ENCODE results near the gene LSP1.
A peak's percentile ranks its signal among the peaks of the same experiment; 100 is the strongest.

LSP1 gene

DNA sequence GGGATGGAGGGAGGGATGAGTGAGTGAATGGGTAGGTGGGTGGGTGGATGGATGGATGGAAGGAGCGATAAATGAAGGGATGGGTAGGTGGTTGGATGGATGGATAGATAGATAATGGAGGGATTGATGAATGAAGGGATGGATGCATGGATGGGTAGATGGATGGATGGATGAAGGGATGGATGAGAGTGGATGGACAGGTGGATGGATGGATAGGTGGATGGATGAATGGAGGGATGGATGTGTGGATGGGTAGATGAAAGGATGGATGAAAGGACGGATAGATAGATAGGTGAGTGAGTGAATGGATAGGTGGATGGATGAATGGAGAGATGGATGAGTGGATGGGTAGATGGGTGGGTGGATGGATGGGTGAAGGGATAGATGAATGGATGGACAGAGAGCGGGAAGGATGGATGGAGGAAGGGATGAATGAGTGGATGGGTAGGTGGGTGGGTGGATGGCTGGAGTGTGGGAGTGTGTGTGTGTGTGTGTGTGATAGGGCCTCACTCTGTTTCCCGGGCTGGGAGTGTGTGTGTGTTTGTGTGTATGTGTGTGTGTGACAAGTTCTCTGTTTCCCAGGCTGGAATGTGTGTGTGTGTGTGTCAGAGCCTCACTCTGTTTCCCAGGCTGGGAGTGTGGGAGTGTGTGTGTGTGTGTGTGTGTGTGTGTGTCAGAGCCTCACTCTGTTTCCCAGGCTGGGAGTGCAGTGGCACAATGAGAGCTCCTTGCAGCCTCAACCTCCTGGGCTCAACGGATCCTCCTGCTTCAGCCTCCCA is 40.9 kb downstream of the LSP1 start:
- no peak for DNase-seq

DNA sequence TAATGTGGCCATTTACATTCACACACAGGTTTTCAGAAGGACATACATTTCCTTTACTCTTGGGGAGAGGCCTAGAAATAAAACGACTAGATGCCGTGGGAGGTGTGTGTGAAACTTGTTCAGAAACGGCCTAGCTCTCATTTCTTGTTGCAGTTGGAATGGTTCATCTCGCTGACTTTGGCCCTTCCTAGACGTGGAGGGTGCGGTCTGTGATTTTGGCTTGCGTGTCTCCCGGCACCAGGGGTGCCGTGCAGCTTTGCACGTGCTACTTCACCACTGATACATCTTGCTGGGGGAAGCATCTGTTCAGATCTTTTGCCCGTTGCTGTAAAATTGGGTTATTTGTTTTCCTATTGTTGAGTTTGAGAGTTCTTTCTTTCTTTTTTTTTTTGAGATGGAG is 41.9 kb downstream of the LSP1 start:
- no peak for DNase-seq

DNA sequence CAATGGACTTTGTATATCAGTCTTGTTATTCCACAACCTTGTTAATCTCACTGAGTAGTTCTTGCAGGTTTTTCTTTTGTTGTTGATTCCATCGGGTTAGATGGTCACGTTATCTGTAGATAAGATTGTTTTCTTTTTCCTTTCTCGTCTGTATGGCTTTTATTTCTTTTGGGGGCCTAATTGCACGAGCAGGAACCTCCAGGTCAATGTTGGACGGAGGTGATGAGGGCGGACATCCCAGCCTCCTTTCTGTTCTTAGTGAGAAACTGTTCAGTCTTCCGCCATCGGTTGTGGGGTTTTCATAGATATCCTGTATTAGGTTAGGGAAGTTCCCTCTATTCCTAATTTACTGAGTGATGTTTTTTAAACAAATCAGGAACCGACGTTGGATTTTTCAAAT is 43.6 kb downstream of the LSP1 start:
- no peak for DNase-seq

DNA sequence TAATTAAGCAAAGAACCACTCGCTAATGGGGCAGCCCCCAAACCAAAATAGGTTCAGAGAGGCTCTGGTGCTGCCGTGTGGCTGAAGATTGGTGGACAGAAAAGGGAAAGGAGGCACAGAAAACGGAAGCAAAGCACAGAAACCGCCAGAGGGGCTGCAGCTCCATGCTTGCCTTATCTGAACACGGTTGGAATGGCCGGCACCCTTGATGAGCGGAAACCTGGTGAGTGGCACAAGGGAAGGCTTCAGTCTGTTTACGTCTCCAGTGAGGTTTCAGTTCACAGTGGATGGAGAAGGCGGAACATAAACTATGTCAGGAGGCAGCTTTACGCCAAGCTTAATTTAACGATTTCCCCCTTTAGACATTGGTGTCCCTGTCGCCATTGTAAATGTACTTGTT is 44.0 kb downstream of the LSP1 start:
- no peak for DNase-seq

DNA sequence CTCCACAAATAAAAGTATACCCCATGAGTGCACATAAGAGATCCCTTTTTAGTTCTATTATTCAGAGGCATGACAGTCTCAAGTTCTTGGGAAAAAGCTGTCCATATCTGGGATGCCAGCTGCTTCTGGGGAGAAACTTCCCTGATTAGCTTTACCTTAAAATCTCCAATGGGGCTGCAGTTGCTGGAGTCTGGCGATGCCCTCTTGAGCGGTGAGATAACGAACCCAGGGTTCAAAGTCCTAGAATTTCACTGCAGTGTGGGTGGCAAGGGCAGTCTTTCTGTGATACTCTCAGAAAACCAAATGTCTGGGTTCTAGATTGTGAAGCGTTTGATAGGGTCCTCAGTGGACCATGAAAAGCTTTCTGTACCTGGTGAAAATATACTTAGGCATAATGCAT is 46.2 kb downstream of the LSP1 start:
- no peak for DNase-seq

DNA sequence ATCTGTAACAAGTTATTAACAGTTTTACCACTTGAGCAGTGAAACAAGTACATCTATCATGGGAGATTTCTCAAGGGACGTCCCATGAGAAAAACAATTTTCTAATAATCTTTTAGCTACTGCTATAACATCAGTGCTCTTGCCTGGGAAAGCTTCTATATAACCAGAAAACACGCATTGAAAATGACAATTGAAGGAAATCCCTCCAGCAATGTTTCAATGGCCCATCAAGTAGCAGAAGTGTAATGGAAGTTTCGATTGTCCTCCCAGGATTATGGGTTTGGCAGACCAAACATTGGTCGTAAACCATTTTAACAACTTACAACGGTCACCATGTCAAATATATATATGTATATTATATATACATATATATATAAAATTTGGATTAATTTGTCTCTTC is 46.8 kb downstream of the LSP1 start:
- no peak for DNase-seq

DNA sequence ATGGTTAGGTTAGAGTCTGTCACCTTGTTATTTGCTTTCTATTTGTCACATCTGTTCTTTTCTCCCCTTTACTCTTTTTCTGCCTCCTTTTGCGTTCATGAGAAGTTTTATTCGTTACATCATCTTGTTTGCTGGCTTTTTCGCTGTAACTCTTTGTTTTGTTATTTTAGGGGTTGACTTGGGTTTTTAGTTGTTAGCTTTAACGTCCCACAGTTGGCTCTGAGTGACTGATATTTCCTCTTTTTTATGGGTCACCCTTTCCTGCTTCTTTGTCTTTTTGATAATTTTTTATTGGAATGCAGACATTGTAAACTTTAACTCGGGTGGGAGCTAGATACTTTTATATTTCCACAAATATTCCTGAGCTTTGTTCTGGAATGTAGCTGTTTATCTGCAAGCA is 53.3 kb downstream of the LSP1 start:
- no peak for DNase-seq

DNA sequence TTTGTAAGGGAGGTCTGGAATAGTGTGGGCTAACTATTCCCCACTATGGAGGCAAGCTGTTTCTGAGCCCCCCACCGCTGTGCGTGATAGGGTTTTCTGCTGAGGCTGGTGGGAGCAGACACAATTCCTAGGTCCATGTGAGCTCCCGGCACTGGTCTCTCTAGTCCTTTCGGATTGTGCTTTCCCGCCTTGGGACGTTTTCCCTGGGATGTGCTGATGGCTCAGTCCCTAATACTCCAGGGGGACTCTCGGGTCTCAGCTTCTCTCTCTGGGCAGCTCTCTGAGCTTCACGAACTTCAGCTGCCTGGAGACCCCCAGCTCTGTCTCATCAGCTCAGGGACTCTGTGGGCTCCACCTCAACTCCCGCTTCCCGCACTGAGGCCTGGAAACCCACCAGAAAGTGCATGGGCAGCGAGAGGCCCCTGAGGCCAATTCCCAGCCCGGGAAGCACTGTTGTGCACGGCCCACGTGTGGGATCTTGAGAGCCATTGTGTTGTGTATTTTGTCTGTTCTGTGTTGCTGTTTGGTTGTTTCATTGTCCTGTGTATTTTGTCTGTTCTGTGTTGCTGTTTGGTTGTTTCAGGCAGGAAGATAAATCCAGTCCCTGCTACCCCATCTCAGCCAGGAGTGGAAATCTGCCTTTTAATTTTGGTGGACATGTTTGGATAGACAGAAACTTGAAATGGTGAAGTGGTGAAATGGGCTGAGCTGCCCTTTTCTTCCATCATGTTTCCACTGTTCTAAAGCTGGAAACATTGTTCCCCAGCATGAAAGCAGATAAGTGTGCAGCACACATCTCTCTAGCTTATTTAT is 53.9 kb downstream of the LSP1 start:
- no peak for DNase-seq

DNA sequence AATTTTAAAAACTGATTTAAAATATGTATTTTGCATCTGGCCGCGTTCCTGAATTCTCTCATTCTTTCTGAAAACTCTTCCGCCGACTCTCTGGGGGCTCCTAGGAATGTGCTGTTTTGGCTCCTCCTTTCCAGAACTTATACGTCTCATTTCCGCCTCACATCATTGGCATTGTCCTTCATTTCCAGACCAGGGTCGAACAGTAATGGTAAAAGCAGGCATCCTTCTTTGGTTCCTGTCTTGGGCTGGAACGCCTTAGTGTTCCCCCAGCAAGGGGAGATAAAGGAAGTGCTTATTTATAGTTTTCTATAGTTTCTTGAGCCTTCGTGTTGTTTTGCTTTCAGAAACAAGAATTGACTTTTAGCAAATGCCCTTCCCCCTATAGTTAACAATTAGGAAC is 55.7 kb downstream of the LSP1 start:
- peak; percentile 73 for DNase-seq

DNA sequence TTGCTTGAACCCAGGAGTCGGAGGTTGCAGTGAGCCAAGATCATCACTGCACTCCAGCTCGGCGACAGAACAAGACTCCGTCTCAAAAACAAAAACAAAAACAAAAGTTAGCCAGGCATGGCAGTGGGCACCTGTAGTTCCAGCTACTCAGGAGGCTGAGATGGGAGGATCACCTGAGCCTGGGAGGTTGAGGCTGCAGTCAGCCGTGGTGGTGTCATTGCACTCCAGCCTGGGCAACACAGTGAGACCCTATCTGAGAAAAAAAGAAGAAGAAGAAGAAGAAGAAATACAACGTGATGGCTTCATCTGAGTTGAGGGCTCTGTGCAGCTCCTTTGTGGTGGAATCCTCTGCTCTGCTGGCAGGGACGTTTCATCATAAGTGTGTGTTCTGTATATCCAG is 56.6 kb downstream of the LSP1 start:
- DNase-seq: no peak

DNA sequence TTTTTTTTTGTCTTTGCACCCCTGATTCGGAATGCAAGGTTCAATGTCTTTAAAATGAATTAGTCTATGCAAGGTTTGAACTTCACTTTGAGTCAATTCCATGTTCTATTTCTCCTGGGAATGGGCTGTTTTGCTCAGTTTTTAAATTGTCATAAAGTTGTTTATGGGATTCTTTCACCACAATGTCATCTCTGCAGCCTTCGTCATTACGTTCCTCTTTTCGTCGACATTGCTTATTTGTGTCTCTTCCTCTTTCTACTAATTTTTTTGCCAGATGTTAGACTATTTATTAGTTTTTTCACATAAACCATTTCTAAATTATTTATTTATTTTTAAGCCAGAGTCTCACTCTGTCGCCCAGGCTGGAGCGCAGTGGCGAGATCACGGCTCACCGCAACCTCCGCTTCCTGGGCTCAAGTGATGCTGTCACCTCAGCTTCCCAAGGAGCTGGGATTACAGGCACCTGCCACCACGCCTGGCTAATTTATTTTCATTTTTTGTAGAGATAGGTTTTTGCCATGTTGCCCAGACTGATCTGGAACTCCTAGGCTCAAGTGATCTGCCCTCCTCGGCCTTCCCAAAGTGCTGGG is 59.5 kb downstream of the LSP1 start:
- DNase-seq: no peak

DNA sequence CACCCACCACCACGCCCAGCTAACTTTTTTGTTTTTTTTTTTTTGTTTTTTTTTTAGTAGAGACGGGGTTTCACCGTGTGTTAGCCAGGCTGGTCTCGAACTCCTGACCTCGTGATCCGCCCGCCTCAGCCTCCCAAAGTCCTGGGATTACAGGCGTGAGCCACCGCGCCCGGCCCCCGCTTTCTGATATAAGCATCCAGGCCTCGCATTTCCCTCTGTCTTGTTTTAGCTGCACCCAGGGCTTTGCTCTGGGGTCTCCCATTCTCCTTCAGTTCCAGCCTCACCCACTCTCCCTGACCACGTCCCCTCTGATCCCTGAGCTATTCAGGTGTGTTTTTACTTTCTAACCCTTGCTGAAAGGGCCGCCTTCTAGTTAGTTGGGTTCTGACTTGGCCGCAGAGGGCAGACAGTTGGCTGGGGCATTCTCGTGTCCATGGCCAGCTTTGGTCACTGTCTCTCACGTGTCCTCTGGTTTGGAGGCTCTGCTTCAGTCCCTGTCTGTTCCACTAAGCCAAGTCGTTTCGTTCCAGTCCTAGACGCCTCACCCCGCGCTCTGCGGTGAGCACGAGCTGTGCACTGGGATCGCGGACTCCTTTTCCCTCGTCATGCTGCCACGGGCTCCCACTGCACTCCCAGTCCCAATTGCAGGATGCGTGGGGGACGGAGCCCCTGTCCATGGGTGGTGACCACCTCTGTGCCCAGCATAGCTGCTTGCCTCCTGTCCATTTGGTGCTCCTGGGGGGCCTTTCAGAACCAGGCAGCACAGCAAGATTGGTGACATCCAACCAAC is 60.6 kb downstream of the LSP1 start:
- DNase-seq: no peak

DNA sequence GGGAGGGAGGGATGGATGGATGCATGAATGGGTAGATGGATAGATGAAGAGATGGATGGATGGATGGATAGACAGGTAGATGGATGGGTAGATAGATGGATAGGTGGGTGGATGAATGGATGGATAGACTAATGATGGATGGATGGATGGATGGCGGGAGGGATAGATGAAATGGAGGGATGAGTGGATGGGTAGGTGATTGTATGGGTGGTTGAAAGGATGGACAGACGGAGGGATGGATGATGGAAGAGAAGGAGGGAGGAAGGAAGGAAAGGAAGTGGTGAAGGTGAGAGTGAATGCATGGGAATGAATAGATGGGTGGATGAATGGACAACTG is 62.9 kb downstream of the LSP1 start:
- DNase-seq: no peak

DNA sequence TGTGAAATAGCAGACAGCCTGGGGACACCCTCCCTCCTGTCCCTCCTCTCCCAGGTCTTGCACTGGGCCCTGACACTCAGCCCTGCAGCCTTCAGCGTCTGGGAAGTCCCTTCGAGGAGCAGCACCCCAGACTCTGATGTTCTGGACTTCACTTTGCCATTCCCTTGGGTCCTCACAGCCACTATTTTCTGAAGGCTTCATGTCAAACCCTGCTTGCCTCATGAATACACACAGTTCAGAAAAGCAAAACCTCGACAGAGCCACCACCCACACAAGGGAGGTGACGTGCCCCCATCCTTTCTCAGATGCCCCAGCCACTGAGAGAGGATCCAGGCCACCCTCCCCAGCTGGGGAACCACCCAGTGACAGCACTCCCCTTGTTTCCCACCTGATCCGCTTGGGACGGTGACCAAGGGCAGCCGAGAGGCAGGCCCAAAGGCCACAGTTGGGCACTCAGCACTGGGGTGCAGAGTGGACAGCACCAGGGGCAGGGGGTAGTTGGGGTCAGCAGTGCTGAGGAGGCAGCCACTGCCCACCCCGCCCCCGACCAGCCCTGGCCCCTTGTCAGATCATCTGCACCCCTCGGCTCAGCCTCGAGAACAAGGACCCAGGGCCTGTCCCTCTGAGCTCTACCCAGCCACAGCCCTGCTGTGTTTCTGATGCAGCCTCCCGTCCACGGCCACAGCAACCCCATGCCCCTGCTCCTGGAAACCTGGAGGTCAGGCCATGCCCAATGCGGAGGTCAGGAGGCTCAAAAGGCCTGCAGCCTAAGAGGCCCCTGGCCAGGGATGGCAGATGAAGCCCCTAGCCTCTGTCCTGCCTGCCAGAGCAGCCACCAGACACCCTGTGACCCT is 63.5 kb downstream of the LSP1 start:
- DNase-seq: no peak

DNA sequence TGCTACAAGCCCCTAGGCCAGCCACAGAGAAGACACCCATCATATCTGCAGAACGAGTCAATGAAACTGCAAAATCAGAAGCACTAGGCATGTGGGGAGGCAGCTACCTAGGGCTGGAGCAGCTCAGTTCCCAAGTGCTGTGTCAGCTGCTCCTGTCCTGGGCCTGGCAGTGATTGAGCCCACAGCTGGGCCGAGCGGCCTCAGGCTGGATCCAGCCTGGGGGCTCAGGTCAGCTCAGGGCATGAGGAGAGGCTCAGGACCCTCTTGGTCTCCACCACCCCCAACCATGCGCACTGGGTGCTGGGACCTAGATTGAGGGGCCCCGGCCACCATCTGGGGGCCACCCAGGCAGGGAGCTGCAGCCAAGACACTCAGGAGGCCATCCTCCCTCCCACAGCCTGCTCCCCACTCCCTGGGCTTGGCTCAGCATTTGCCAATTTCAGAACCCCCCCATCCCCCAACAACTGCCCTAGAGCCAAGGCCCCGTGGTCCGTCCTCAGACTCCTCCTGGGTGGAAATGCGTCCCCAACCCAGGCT is 64.2 kb downstream of the LSP1 start:
- DNase-seq: no peak

DNA sequence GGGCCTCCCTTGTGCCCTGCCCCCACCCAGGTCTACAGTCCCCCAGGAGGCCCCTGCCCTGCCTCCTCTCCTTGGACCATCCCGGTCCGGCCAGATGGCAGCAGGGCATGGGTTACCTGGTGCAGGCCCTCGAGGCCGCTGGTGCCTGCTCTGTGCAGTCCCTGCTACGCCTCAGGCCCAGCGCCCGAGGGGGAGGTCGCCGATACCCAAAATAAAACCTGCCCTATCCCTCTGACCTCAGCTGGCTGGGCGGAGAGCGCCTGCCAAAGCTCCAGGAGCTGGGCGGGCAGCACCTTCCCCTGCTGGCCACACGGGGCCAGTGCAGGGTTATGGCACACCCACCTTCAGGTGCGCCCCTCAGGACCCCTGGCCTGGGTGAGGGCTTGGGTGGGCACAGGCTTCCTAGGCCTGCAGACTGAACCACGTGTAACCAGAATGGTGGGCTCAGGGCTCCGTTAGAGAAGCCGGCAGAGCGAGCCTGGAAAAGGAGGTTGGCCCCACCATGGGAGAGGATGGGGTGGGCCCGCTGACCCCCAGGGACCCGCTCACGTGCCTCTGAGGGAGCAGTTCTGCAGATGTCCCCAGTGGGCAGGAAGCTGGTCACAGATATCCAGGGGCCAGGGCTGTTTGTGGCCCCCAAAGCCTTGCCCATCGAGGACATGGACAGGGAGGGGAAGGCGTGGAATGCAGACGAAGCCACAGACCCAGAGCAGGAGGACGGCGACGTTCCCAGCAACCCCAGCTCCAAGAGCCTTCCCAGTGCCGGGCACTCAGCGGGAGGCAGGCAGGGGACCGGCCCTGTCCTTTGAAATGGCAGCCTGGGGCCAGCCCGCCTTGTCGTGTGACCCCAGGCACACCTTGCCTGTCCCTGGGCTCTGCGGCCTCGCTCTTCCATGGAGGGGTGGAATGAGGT is 64.9 kb downstream of the LSP1 start:
- no peak for DNase-seq

DNA sequence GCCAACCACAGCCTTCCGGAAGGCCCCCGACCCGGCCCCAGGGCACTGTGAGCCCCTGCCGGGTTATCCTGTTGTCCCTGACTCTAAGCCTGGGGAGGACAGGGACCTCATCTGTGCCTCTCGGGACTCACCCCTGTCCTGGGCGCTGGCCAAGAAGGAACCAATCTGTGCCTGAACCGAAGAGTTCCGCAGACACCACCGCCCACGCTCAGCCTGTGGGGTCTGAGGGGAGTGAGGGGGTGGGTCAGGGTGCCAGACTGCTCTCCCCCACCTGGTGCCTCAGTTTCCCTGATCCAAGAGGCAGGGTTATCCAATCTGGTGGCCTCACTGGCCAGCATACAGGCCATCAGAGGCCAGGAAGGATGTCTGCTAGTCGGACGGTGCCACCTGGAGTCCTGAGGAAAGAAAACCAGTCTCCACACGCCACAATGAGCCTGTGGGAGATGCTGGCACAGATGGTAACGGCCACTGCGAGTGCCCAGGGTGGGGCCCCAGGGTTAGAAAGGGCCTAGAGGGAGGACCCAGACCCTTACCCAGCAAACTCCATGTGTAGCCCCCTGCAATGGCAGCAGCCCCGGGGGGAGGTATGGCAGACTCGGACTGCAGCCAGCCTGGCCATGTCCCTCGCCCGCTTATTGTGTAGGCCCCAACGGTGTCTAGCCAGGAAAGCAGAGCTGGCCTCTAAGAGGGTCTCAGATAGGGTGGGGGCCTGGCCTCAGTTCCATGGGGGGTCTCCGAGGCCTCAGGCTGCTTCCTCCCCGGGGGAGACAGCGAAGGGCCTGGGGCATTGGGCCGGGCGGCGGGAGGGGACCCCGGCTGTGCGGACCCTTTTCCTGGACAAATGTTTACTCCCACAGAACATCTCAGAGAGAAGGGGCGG is 65.8 kb downstream of the LSP1 start:
- no peak for DNase-seq

DNA sequence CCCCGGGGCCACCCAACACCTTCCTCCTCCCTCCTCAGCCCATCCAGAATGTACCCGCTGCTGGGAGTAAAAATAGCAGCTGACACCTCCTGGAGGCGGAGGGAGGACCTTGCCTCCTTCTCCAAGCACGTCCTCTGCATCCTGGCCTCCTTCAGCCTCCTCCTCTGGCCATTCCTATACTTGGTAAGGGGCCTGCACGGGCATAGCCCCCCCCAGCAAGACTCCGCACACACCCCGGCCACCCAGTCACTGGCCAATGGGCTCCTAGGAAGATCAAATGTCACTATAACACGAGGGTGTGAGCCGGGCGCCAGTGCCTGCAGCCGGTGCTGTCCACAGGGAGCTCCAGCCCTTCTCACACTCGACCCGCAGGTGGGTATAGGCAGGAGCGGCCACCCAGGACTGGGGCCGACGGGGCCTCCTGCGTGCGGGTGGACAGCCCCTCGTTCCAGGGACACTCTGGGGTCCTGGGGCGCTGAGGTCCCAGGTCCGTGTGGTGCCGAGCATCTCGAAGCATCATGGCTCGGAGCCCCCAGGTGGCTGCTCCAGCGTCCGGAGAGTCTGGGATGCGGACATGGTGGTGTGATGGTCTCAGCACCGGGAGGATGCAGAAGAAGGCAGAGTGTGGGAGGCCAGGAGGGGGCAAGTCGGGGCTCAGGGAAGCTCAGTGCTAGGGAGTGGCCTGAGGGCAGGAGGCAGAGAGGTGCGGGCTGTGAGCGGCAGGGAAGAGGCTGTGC is 66.7 kb downstream of the LSP1 start, which contains the start of gene TNNT3:
TNNT3 (plus strand) TSS at position 313 of the 737 bp plus-strand sequence. CDS start 3,172 bp downstream, outside the sequence.
- no peak for DNase-seq

Data from fibroblast of skin of right biceps (primary cell).